NCI-H82 treated with DMSO at 0.1 percent for 48 hours (cell line): ENCODE measurements around the gene PNMA1.

Source experiments
- DNase-seq: peaks from one replicate; lab custom pipeline; 2025; ENCODE audit not compliant: unreplicated experiment; lab: John Stamatoyannopoulos, UW

The PNMA1 gene

GRCh38 chr14:73751157-73751691 lies 37.0 kb upstream of the PNMA1 start:
- DNase-seq, result no peak

DNA sequence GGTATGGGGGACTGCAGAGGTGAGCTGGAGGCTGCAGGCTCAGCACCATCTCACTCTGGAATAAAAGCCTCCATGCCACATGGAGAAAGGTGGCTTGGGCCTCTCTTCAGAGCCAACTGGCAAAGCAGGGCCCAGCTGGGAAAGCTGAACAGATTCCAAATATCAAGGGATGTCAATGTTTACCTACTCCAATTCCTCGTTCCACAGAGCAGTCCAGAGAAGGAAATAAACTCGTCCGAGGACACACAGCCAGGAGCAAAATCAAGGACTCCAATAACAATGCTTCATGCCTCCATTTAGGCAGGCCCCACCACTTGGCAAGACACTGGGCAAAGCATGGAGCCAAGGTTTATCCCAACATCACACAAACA lies 36.3 kb upstream of the PNMA1 start:
- no peak for DNase-seq

GRCh38 chr14:73749706-73750530 lies 35.7 kb upstream of the PNMA1 start:
- DNase-seq, result no peak

- peak; percentile 20 for DNase-seq
These were observed 34.7 kb upstream of the PNMA1 start for GRCh38 chr14:73748858-73749357.

DNA sequence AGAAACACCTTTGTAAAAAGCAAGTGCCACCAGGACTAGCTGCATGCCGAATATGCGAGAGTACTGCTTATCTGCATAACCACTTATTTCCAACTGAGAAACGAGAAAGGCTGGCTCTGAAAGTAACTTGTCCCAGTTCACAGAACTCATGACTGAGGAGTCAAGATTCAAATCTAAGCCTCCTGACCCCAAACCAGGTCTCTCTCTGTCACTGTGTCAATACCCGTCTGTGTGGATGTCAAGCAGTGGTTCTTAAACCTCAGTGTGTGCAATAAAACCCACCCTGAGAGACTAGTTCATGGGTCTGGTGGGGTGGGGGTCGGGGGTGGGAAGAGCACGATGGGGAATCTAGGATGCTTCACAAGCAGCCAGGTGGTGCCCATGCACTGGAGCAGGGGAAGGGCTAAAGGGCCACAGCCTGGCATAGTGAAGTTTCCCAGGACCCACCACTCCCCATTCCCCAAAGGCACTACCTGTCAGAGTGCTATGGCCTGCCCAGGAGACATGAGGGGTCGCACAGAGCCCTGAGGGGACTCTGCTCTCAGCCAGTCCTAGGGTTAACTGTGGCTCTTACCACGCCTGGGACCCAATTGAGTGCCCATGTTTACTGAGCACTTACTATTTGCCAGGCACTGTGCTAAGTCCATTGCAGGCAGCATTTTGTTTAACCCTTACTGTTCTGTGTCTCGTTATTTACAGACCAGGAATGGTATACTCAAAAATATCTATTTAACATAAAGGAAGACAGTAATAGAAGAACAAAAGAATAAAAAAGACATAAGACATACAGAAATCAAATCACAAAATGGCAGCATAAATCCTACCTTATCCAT lies 33.4 kb upstream of the PNMA1 start:
- DNase-seq, result no peak

DNA sequence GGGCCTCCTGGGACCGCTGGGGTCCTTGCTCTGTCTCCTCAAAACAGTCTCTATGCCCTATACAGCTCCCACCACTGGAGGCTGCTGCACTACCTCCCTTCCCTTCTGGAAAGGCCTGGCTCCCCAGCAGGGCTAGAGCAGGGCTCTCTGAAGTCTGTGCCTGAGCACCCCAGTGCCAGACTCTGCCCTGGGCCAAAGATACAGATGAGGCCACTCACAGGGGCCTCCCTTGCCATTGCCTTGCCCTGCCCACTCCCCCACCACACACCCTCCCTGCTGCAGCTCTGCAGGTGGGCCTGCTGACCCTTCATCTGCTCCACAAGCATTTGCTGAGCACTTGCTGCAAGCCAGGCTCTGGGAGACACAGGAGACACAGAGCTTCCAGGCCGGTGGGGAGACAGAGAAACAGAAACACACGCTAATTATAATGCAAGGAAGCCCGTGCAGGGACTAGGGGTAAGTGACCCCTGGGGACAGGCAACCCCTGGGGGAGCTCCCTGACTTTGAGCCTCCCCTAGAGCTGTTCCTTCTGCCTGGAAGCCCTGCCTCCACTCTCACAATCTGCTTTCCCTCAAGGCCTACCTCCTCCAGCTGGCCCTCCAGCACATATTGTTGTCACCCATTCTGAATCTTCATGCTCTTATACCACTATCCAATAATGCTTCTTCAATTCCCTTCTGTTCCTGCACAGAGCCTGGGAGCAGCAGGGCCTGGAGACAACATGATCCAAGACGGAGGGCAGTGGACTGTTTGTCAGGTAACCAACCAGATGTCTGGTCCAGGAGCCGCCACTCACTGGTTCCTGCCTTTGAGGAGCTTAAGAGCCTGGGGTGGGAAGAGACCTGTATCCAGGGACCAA lies 32.6 kb upstream of the PNMA1 start:
- DNase-seq, result peak; percentile 72

DNA sequence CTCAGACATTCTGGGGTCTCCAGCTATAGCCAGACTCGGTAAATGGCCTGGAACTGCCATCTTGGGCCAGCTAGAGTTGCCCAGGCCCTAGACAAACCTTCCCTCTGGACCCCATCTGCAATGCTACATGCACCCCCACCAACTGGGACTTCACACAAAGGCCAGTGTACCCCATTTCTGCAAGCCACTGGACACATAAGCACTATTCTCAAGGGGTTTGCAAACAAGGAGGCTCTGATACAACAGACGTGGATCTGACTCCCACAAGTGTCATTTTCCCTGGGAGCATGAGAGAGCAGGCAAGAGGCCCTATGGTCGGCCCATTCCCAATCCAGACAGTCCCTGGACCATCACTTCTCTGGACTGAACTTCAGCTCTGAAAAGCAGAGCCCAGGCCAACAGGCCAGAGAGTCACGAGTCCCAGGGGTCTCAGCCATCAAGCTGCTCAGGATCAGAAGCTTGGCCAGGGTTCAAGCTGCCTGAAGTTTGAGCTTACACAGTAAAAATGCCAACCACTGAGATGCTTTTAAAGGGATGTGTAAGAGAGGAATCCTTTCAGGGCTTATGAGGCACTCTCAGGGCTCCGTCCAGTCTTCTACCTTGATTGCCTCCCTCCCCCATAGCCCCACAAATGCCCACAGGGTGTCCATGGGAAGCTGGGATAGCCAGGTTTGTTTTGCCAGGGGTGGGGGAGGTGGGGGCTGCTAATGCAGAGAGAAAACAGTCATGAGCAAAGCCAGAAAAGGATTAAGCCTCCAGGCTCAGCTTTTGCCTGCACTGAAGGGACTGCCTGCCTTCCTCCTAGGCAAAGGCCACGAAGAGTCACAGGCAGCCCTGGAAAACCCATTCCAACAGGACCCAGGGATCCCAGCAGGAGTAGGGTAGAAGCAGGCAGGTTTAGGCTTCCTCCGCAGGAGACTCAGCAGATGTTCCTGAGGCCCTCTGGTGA lies 31.7 kb upstream of the PNMA1 start:
- no peak for DNase-seq

DNA sequence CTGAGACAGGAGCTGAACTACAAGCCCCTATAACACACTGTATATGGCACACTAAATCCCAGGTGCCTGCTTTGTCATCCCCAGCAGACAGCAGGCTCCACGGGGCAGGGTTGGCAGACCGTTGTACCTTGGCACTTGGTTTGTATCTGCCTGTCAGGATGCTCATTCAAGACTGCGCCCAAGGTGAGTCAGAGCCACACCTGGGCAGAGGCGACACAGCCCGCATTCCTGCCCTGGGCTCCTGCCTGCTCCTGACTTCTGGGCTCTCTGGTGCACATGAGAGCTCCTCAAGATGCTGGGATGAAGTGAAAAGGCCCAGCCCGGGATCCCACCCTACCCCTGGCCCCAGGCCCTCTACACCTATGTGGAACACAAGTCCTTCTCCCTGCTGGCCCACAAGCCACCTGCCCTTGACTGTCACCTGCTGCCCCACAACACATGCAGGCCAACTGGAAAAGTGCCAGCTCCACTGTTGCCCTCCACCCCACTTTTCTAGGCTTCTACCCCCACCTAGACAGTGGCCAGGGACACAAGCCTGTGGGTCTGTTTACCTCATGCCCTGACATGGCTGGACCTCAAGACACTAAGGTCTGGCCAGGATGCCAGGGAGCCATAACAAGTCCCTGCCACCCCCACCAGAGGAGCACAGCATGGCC lies 30.8 kb upstream of the PNMA1 start:
- no peak for DNase-seq

GRCh38 chr14:73744175-73744867 lies 30.1 kb upstream of the PNMA1 start:
- no peak for DNase-seq

DNA sequence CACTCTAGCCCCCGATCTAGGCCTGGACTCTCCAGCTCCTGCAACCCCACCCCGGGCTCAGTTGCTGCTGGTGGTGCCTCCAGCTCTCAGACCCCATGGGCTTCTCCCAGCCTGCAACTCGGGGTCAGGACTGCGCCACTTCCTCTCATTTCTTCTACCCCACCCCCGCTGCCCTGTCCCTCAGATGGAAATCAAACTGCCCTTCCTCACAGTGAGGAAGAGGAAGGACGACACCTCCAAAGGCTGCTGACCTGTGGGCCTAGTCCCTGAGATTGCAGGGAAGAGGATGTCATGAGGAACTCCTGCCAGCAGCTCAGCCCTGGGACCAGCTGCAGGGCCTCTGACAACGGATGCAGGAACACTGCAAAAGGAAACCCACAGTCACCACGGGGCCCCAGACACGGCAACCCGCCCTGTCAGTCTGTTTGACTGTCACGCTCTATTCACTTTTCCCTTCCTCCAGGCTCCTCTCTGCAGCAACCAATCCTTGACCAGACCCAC lies 29.3 kb upstream of the PNMA1 start:
- DNase-seq, result no peak

DNA sequence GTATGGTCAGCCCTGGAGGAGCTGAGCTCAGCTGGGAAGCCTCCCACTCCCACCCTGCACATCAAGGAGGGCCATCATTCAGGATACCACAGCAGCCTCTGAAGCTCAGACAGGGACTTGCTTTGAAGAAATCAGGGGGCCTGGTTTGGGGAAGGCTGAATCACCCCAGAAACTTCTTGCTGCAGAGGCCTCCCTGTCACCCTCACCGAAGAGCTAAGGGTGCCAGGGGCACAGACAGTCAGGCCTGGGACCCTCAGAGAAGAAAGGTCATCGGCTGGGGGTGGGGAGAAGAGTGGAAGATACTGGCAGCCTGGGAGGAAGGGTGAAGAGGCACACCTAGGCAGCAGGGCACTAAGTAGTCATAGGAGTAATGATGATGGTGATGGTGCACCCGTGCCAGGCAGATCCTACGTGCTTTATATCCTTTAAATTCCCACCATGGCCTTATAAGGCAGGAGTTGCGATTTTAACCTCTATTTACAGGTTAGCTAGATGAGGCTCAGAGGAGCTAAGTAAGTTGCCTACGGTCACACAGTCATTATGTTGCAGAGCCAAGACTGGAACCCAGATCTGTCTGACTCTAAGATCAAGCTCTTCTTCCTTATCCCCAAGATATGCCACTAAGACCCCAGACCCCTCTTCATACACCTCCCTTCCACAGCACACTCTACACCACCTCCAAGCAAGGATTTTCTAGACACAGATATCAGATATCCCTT lies 28.5 kb upstream of the PNMA1 start:
- no peak for DNase-seq

GRCh38 chr14:73741876-73742519 lies 27.8 kb upstream of the PNMA1 start:
- DNase-seq, result no peak

GRCh38 chr14:73741386-73741875 lies 27.2 kb upstream of the PNMA1 start:
- DNase-seq, result no peak

- no peak for DNase-seq
These were observed 26.6 kb upstream of the PNMA1 start for GRCh38 chr14:73740618-73741326.

DNA sequence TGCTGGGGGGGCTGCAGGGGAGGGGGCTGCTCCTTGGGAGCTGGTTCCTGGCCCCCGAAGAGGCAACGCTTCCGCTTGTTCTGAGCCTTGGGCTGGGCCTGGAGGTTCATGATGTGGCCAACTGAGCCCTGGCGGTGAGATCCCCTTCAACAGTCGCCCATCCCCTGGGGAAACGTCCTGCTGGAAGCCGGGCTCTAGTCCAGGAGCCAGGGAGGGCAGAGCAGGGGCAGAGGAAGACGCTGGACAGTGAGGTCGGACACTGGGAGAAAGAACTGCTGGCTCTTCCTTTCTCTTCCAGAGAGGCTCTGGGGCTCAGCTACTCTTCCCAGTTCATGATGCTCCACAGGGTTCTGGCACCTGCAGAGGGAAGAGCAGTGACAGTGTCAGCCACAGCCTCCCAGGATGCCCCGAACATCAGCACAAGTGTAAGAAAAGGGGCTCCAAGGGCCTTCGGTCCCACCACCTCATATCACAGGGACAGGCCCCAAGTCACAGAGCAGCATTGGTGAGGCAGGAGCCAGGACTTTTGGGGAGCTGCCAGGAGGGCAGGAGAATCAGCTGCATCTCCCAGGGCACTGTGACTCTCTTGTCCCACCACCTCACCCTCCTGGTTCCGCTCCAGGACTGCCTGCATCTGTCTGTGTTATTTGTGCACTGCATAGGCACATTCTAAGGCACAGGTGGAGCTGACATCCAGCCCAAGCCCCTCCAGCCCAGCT lies 25.9 kb upstream of the PNMA1 start:
- DNase-seq, result no peak
